Measurements from ENCODE around the gene COL13A1.

GRCh38 chr10:69961881-69962745 lies 160.4 kb downstream of the COL13A1 start:
- TF ChIP-seq CTCF (IDR thresholded peaks at IDR 0.05; ENCODE audit: low read depth, low read length) (no peak), POLR2A (IDR thresholded peaks at IDR 0.05; ENCODE audit: extremely low read depth, insufficient read length) (no peak)
